ENCODE data around the gene MCTP1. TPM values are rescaled to one million over a fixed set of nuclear protein-coding genes. Genes with fewer than 3 reads are reported as not detected.

MCTP1 gene
- total and polyA plus RNA-seq, 10 of the 15 experiments (the other 5 are each of a cell fraction or from before 2014, with no cell fraction given), result 12.6 to 45.9 (median 18.8) TPM

- 0 out of 2 replicates have a peak, but pooled peaks have one; percentile 24 for TF ChIP-seq NFIC (IDR thresholded peaks at IDR 0.05; ENCODE audit: low read depth, low read length)
- TF ChIP-seq RELA (IDR thresholded peaks at IDR 0.05; ENCODE audit: borderline replicate concordance, partially characterized antibody), result no peak
- TF ChIP-seq SIN3A (IDR thresholded peaks at IDR 0.05; ENCODE audit: low read depth, low read length), result no peak
- TF ChIP-seq TCF12 (IDR thresholded peaks at IDR 0.05; ENCODE audit: low read depth, low read length), result no peak
- no peak for TF ChIP-seq KLF5 (IDR thresholded peaks at IDR 0.05; ENCODE audit: partially characterized antibody)
- no peak for TF ChIP-seq CHD1 (IDR thresholded peaks at IDR 0.05; ENCODE audit: low read depth, low read length)
- peak; percentile 57; the same call in 1 of the 2 replicates for TF ChIP-seq SMC3 (IDR thresholded peaks at IDR 0.05; ENCODE audit: borderline replicate concordance, low read length)
- no peak for TF ChIP-seq BCLAF1 (IDR thresholded peaks at IDR 0.05)
- no peak for TF ChIP-seq BCL3 (IDR thresholded peaks at IDR 0.05; ENCODE audit: borderline replicate concordance, insufficient read depth, low read depth, low read length, poor library complexity, severe bottlenecking)
Observed at GRCh38 chr5:94849821-94850736, 434.8 kb downstream of the MCTP1 start (continued).

Measured in GM12878 (cell line).